HG03521 (cell line): ENCODE data around the gene TAPT1.
"Not testable (repeated sequence)": the region's sequence is repeated elsewhere in the genome, so short reads cannot be mapped to it uniquely, and the experiment has no call there.

Experiments used
- ATAC-seq: cut with Tn5 transposase; IDR thresholded peaks from one replicate; pipeline ENCODE4 v1.9.1; 2021; ENCODE audit warnings: mild to moderate bottlenecking, moderate library complexity; ENCODE audit not compliant: unreplicated experiment

Gene TAPT1

DNA sequence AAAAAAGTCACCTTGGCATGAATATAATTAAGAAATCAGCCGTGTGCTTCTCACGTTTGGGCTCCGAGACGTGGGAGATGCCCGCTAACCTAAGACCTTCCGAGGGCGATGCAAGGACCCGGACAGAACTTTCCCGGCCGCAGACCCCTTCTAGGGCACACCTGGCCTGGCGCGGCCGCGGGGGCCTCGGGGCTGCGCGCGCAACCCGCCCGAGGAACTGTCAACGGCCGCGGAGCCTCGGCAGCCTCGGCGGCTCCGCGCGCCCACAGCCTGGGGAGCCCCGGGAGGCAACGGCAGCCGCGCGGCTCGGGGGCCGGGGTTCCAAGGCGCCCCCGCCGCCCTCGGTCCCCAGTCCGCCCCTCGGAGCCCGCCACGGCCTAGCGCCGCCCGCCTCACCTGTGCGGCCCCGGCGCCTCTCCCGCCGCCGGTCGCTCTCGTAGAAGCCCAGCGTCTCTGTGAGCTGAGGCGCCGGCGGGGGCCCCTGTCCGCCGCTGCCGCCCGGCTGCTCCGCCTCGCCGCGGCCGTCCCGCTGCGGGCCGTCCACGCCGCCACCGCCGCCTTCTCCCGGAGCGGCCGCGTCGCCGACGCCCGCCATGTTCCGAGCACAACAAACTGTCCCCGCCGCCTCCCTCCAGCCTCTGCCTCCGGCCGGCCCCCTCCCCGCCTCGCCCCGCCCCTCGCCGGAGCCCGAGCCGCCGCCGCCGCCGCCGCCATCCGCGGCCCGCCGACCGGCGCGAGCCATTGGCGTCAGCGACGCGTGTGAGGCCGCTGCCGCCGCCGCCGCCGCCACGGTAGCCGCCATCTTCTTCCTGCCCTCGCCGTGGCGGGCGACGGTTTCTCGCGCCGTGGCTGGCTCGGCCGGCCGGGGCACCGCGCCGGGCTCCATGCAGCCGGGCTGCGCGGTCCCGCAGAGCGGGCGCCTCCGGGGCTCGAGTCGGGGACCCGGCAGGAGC lies at the start of gene TAPT1:
Gene TAPT1 (minus strand): TSS at position 609 of the 953 bp plus-strand sequence. CDS start 14 bp downstream, at position 595.
- ATAC-seq, result peak; percentile 62

- ATAC-seq, result no peak
Measured at GRCh38 chr4:16271411-16271810, 45.1 kb upstream of the TAPT1 start.

DNA sequence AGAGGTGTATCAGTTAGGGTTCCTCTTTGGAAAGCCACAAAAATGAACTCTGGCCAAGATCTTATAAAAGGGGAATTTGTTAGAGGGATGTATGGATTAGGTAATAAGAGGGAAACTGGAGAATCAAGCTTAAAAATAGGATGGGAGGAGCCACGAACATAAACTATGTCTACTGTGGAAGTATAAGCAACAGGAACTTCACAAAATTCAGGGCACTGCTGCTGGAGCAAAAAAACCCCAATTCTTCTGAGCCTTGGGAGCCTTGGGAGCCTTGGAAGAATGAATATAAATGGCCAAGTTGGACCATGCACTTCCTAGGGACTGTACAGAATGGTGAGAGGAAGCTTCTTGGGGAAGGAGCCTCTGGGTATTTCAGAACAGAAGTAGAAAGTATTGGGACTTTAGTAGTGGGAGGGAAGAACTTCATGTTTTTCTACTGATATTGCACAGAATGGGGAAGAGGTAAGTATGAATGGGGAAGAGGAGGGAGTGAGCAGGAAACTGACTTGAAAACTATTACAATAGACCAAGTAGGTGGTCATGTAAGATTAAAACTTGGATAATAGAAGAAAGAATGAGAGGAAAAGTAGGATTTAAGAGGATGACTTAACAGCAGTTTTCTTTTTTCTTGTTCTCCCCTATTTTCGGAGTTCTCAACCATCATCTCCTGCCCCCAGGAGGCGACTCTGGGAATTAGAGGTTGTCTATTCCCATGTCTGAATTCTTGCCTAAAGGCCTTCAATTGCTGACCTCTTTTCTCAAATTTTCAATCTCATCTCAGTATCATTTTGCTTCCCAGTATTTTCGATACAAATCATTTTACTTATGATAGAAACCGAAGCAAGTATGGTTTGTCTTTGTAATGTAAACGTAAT lies 44.4 kb upstream of the TAPT1 start:
- no peak for ATAC-seq

DNA sequence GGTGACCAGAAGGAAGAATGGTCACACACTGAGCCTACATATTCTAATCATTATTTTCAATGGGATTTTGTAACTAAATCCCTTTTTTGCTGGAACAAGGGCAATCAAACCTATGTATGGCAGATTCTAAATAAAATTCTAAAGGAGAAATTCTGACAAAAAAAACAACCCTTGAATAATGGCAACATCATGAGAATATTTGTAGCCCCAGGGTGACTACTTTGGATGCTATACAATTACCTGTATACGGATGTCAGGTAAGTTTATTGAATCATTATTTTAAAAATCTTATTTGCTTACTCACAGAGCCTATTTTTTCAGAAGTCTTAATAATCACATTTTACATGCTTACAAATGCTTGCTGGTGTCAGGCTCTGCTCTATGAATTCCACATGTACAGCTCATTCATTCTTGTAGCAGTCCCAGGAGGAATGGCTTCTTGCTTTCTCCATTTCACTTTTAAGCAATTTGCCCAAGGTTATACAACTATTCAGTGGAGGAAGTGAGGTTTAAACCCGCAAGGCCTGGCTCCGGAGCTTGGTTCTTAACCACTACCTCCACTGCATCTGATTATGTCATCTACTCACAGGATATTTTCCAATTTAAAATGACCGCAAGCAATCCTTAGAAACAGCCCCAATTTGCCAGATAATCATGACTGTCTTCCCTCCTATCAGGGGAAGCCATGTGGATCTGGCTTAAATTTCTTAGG lies 43.6 kb upstream of the TAPT1 start:
- ATAC-seq, result not testable (repeated sequence)

DNA sequence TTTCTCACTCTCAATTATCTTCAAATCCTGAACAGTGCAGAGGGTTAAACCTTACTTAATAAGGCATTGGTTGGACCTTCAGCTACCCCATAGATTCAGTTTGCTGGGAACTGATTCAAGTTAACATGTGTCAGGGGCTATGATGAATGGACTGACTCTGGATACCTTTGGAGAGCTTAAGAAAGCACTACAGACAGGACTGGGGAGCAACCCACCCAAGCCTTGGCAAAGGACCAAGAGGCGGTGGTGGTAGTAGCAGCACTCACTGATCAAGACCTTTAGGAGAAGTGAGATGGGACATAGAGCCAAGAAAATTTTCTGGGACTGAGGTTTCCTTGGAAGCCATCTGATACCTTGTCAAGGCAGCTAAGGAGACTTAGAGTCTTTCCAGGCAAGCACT lies 43.0 kb upstream of the TAPT1 start:
- ATAC-seq, result no peak

DNA sequence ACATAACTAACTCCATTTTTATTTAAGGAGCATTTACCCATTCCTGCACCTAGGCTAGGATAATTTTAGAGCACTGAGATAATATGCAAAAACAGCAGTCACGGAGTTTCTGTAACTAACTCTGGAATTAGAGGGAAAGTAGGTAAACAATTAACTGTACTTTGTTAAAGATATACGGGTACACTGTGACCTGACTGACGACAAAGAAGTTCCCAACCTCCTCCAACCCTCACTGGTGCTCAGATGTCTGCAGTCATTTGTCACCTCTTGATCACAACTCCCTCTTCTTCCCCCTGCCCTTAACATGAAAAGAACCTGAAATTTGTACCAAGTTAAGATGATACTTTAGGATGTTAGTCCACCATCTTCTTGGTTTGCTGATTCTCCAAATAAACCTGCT lies 42.0 kb upstream of the TAPT1 start:
- ATAC-seq, result no peak

DNA sequence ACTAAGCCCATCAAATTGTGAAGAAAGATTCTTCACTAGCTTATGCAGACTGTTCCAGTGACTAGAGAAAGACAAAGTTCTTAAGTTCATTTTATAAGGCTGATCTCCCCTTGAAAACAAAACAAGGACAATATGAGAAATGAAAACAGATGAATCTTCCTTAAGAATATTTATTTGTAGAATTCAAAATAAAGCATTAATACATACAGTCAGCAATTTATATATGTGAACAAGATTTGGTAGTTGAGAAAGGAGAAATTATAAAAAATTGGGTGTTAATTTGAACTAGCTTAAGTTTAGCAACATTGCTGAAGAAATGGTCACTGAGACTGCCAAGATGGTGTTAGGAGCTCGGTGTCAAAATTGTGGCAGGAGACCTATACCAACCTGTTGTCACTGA lies 41.4 kb upstream of the TAPT1 start:
- ATAC-seq, result no peak

DNA sequence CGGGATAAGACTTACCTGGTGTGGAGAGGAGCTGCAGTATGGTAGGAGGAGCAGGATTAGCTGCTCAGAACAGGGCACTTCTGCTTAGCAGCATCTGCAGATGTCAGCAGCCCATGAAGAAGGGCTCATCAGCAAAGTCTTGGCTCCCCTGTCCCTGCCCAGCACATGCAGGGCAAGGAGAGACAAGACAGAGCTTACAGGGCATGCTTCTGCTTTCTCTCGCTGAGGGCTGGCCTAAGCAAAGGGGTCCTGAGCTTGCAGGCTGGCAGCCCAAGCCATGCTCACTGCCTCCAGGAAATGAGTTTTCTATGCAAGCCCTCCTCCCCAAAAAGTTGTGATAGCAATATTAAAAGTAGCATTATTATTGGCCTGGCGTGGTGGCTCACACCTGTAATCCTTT lies 39.5 kb upstream of the TAPT1 start:
- no peak for ATAC-seq

- no peak for ATAC-seq
Measured at GRCh38 chr4:16264798-16265197, 38.5 kb upstream of the TAPT1 start.

GRCh38 chr4:16263056-16263455 lies 36.8 kb upstream of the TAPT1 start:
- no peak for ATAC-seq

- no peak for ATAC-seq
Measured at GRCh38 chr4:16262188-16262587, 35.9 kb upstream of the TAPT1 start.

DNA sequence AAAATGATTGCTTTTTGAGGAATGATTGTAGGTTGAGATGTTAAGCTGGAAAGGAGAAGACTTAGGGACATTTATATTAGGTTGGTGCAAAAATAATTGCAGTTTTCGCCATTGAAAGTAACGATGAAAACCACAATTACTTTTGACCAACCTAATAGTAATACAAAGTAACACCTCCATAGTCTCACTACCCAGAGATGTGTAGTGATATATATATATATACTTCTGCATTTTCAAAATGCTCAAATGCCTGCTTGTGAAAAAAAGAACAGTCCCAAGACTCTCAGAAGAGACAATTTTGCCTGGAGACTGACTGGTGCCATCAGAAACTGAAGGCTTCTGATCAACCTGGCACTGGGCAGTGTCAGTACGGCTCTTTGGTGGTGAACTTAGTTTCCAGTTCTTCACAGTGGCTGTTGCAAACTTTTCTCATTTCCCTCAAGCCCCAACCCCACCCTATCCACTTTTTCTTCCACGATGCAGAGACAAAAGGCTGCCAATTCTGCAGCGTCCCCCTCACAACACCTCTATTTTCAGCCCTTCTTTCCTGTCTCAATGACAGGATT lies 35.1 kb upstream of the TAPT1 start:
- ATAC-seq, result no peak

DNA sequence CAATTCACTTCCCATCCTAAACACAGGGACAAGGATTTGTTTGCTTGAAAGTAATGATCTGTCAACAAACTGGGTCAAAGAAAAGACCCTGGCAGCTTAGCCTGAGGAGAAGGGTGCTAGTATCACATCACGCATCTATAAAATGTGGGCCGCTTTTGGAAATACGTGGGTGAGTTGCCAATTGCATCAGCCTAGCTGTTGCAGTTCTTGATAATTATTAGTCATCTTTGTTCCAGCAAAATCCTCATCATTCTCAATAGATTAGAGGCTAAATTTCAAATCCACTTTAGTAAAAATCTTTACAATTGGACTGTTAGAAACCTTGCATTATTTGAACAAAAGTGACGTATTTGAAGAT lies 33.6 kb upstream of the TAPT1 start:
- no peak for ATAC-seq

- no peak for ATAC-seq
Measured at GRCh38 chr4:16259241-16259888, 33.1 kb upstream of the TAPT1 start.

- ATAC-seq, result no peak
Measured at GRCh38 chr4:16257611-16258010, 31.3 kb upstream of the TAPT1 start.

DNA sequence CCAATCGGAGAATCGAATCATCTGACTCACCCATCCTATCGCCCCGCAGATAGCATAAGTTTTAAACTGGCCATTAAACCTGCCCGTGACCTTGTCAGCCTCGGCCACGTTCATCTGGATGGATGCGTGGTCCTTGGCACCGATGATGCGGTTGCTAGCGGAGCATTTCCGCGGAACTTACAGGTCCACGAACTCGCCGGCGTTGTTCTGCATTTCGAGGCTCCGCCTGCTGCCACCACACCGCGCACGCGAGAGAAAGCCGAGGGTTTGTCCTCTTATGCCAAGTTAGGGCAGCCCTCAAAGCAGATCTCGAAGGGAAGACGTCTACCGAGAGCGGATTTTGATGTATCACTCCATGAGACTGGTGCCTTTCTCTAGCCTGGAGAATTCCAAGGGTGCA lies 30.1 kb upstream of the TAPT1 start:
- no peak for ATAC-seq

GRCh38 chr4:16255730-16256129 lies 29.5 kb upstream of the TAPT1 start:
- no peak for ATAC-seq

- no peak for ATAC-seq
Measured at GRCh38 chr4:16253127-16253960, 27.1 kb upstream of the TAPT1 start.

GRCh38 chr4:16250661-16251365 lies 24.5 kb upstream of the TAPT1 start:
- no peak for ATAC-seq
